Gastrocnemius medialis (tissue), 4 donors: Measurements from ENCODE around the gene BCL11B.

Source experiments
- POLR2A ChIP-seq, 2 donors: fragments of 450-650 bp; IDR thresholded peaks; one replicate each; pipeline ENCODE4 v1.6.1; 2017; ENCODE audit warnings: antibody characterized with exemption in 2 of 2, mild to moderate bottlenecking in 2 of 2, moderate library complexity in 2 of 2
- TF ChIP-seq, protein P1 (sequence below), 5 experiments: fragments of 450-650 bp in 3 of 5; fragments of 200-600 bp in 2 of 5; sonication (generic) in 2 of 5; IDR thresholded peaks in 4 of 5; conservative IDR thresholded peaks in 1 of 5; 1 replicate in 4 of 5; 2 replicates in 1 of 5; pipeline ENCODE4 v1.5.1; 2016 to 2019; ENCODE audit warnings: antibody characterized with exemption in 5 of 5, mild to moderate bottlenecking in 3 of 5, moderate library complexity in 3 of 5

DNA sequence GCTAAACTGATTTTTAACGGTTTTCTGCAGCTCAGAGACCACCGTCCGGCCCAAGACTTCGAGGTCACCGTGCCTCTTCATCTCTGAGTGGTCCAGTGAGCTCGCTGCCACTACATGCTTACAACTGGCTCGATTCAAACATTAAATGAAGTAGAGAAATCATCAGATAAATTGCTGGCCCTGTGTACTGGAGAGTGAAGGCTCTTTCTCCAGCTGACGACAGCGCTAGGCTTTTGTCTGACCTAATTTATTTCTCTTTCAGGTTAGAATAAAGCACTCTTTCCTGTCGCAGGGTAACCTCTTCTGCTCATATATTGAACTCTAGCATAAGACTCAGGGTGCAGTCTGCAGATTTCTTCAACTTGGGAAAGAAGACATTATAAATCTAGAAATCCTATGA, 6.4 kb downstream of the BCL11B start:
- TF ChIP-seq, protein P1, sequence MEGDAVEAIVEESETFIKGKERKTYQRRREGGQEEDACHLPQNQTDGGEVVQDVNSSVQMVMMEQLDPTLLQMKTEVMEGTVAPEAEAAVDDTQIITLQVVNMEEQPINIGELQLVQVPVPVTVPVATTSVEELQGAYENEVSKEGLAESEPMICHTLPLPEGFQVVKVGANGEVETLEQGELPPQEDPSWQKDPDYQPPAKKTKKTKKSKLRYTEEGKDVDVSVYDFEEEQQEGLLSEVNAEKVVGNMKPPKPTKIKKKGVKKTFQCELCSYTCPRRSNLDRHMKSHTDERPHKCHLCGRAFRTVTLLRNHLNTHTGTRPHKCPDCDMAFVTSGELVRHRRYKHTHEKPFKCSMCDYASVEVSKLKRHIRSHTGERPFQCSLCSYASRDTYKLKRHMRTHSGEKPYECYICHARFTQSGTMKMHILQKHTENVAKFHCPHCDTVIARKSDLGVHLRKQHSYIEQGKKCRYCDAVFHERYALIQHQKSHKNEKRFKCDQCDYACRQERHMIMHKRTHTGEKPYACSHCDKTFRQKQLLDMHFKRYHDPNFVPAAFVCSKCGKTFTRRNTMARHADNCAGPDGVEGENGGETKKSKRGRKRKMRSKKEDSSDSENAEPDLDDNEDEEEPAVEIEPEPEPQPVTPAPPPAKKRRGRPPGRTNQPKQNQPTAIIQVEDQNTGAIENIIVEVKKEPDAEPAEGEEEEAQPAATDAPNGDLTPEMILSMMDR (IDR thresholded peaks at IDR 0.05 in 4 of 5, conservative IDR thresholded peaks at IDR 0.05 in 1 of 5), result no peak
- TF ChIP-seq POLR2A (IDR thresholded peaks at IDR 0.05), result no peak
